RKO (cell line): ENCODE results near the gene ENKD1.
"Not testable (repeated sequence)": the region's sequence is repeated elsewhere in the genome, so short reads cannot be mapped to it uniquely, and the experiment has no call there.

Experiments
- DNase-seq: peaks from one replicate; pipeline ENCODE4 v3.0.0-alpha.2; 2016; ENCODE audit warnings: low spot score

Gene ENKD1

GRCh38 chr16:67666559-67667452 lies at the start of gene ENKD1, which contains the start of gene C16orf86:
TSS of gene ENKD1 (minus strand) at chr16:67666750. CDS start at chr16:67666442, 308 bp downstream.
TSS of gene C16orf86 (plus strand) at chr16:67666814. CDS start at chr16:67666971, 157 bp downstream.
- DNase-seq, result no peak

GRCh38 chr16:67716097-67716496 lies 49.5 kb upstream of the ENKD1 start:
- DNase-seq, result no peak

GRCh38 chr16:67714522-67714921 lies 48.0 kb upstream of the ENKD1 start:
- no peak for DNase-seq

GRCh38 chr16:67713647-67714273 lies 47.2 kb upstream of the ENKD1 start:
- no peak for DNase-seq

GRCh38 chr16:67710607-67711006 lies 44.1 kb upstream of the ENKD1 start:
- no peak for DNase-seq

GRCh38 chr16:67709050-67709449 lies 42.5 kb upstream of the ENKD1 start:
- no peak for DNase-seq

- DNase-seq, result peak; percentile 59
These were observed 41.8 kb upstream of the ENKD1 start for GRCh38 chr16:67708368-67708771.

GRCh38 chr16:67707790-67708189 lies 41.2 kb upstream of the ENKD1 start:
- DNase-seq, result no peak

- DNase-seq, result no peak
These were observed 40.7 kb upstream of the ENKD1 start for GRCh38 chr16:67707210-67707609.

GRCh38 chr16:67704110-67704509 lies 37.6 kb upstream of the ENKD1 start:
- DNase-seq, result no peak

- DNase-seq, result no peak
These were observed 37.1 kb upstream of the ENKD1 start for GRCh38 chr16:67703626-67704025.

GRCh38 chr16:67702130-67702529 lies 35.6 kb upstream of the ENKD1 start:
- DNase-seq, result no peak

GRCh38 chr16:67701420-67701819 lies 34.9 kb upstream of the ENKD1 start:
- DNase-seq, result no peak

GRCh38 chr16:67699265-67699664 lies 32.7 kb upstream of the ENKD1 start:
- DNase-seq, result no peak

GRCh38 chr16:67697422-67698185 lies 31.1 kb upstream of the ENKD1 start:
- DNase-seq, result no peak

- no peak for DNase-seq
These were observed 28.1 kb upstream of the ENKD1 start for GRCh38 chr16:67694611-67695010.

- DNase-seq, result not testable (repeated sequence)
These were observed 27.2 kb upstream of the ENKD1 start for GRCh38 chr16:67693517-67694285.

- DNase-seq, result no peak
These were observed 19.0 kb upstream of the ENKD1 start for GRCh38 chr16:67685388-67686112.

GRCh38 chr16:67683767-67684166 lies 17.2 kb upstream of the ENKD1 start:
- DNase-seq, result no peak

- DNase-seq, result no peak
These were observed 13.7 kb upstream of the ENKD1 start for GRCh38 chr16:67679935-67680897.
